HG02588 (cell line): ENCODE results near the gene ATP2B2.

Experiments
- ATAC-seq: cut with Tn5 transposase; IDR thresholded peaks from one replicate; pipeline ENCODE4 v1.9.1; 2021; ENCODE audit warnings: mild to moderate bottlenecking, moderate library complexity; ENCODE audit not compliant: unreplicated experiment

ATP2B2 gene

DNA sequence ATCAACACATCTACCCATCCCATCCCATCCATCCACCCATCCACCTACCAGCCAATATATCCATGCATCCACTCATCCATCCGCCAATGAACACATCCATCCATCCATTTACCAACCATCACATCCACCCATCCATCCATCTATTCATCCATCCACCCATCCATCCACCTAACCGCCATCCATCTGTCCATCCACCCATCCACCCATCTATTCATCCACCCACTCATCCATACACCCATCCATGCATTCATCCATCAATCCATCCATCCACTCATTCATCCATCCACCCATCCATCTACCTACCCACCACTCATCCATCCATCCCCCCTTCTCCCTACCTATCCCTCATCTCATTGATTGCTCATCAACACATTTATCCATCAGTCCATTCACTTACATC is 136.9 kb downstream of the ATP2B2 start:
- no peak for ATAC-seq

DNA sequence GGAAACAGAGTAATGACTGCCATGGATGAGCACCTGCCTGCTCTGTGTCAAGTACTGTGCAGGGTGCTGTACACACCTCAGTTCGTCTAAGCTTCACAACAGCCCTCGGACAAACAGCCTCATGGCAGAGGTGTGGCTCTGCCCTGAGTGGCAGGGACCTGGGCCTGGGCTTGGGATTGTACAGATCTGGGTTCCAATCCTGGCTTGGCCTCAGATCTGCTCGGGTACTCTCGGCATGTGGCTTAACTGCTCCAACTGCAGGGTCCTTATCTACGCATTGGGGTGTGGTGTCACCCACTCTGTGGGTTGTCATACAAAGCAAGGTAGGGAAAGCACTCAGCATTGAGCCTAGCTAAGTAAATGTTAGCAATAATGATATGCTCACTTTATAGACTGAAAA is 137.9 kb downstream of the ATP2B2 start:
- ATAC-seq = no peak

DNA sequence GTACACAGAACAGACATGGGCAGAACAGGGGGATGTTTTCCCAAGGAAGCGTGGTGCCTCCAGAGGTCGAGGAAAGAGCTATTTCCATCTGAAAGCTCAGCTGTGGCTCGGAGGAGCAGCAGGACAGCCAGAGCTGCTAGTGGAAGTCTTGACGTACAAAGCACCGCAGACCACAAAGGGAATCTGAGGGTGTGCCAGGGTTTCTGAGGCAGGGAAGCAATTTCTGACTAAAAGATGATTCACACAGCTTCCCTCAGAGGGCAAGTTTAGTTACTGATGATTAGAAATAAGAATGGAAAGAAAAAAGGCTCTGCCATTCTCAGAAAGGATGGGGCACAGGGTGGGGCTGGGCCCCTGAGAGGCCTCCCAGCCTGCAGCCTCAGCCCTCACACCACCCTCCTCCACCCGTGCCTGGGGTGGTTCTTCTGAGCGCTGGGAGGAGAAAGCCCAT is 138.7 kb downstream of the ATP2B2 start:
- no peak for ATAC-seq

DNA sequence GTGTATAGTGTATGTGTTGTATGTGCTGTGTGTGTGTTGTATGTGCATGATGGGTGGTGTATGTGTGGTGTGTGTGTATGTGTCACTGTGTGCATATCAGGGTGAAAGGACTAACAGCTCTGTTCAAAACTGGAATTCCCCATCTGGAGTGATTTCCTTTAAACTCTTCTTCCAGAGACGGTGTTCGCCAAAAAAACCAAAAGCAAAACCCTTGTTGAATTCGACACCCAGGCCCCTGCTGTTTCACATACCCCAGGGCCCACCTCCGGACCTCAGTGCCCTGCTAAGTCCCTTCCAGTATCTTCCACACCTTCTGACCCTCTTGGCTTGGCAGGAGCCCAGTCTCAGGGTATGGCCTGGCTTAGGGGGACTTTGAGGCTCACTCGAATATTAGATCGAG is 139.6 kb downstream of the ATP2B2 start:
- ATAC-seq = no peak

DNA sequence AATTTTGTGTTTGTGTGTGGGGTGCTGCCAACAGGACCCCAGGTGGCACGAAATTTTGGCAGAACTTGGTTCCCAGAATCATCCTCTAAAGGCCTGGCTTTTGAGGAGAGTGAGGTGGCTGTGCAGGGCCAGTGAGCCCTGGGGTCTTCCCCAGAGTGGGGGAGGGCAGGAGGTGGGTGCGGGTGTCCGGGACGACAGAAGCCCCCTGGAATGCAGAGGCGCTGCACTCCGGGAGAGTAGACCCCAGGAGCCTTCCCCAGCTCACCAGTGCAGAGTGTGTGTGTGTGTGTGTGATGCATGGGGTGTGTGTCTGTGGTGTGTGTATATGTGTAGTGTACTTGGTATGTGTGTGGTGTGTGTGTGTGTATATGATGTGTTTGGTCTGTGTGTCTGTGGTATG is 140.1 kb downstream of the ATP2B2 start:
- ATAC-seq = no peak

DNA sequence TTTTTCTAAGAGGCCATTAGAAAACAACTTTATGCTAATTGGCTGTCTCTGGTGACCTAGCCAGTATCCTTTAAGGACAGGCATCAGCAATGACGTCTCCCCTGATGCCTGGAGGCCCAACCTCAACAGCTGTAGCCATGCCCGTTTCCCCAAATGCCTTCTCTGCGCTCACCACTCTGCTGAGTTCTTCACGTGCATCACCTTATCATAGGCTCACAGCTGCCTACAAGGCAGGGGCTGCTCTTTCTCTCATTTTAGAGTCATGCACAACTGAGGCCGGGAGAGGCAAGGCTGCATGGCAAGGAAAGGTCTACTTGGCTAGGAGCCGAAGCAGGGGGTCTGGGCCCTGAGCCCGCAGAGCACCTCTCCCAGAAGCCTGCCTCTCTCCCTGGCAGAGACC is 140.6 kb downstream of the ATP2B2 start:
- no peak for ATAC-seq

DNA sequence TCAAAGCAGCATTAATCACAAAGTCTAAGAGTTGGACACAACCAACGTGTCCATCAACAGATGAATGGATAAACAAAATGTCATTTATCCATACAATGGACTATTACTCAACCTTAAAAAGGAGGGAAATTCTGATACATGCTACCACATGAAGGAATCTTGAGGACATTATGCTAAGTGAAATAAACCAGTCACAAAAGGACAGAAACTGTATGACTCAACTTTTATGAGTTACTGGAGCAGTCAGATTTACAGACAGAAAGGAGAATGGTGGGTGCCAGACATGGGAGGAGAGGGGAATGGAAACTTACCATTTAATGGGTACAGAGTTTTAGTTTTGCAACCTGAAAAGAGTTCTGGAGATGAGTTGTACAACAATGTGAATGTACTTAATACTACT is 141.5 kb downstream of the ATP2B2 start:
- ATAC-seq = no peak

DNA sequence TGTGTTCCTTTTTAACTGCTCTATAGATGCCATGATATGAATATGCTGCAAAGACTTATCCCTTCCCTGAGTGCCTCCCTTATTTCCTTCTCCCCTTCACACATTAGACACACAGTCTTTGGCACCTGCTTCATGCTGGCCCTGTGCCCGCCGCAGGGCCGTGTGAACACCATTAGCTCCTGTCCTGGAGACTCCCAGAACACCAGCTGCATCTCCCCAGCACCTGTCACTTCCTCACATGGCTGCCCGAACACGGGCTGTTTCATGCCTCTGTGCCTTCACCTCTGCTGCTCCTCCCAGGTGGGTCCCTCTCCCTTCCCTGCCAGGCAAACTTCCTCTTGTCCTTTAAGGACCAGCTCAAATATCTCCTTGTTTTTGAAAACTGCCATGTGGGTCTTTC is 144.0 kb downstream of the ATP2B2 start:
- no peak for ATAC-seq

DNA sequence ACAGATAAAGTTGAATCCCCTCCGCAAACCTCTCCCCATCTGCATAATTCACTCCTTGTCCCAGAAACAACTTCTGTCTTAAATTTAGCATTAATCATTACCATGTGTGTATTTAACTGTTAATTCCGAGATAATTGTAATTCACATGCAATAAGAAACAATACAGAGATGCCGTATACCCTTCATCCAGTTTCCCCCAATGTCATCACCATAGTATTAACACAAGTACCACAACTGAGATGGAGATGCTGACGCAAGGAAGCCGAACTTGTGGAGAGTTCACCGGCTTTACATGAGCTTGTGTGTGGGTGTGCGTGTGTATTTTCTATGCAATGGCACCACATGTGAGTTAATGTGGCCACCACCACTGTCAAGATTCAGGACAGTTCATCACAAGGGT is 144.9 kb downstream of the ATP2B2 start:
- no peak for ATAC-seq

DNA sequence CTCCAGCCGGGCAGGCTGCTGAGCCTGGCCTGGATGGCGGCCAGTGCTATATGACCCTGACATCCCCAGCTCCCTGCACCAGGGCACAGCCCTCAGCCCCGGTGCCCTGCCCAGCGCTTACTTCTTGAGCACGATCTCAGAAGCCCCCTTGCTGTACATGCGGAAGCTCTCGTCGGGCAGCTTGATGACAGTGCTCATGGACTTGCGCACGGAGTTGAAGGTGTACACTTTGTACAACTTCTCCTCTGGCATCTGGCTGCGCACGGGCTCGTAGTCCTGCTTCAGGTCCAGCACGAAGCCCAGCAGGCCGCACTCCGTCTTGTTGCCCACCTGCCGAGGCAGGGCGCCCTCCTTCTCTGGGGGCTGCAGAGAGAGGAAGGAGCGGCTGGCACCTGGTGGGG is 145.6 kb downstream of the ATP2B2 start:
- ATAC-seq = no peak

DNA sequence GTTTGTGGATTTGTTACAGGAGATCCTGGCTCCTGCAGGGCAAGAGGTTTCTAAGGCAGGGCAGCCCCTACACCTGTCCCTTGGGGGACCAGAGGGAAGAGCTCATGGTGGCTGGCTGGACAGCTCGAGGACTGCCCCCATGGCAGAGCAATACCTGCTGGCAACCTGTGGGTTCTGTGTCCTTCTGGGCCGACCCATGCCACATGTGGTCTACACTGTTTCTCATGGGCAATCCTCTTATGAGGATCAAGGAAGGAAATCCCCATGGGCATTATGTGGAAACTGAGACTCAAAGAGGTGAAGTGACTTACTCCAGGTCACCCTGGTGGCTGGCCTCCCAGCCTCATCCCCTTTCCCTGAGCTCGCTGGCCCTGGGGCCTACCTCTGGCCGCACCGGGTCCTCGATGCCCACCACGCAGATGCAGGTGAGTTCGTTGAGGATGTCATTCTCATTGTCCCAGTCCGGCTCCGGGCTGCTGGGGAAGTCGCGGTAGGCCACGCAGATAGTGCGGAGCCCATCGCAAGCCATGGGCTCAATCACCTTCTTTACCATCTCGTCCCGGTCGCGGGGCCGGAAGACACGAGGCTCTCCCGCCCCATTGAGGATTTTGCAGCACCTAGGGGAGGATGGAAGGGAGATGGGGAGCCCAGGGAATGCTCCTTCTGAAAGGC is 146.9 kb downstream of the ATP2B2 start:
- no peak for ATAC-seq

DNA sequence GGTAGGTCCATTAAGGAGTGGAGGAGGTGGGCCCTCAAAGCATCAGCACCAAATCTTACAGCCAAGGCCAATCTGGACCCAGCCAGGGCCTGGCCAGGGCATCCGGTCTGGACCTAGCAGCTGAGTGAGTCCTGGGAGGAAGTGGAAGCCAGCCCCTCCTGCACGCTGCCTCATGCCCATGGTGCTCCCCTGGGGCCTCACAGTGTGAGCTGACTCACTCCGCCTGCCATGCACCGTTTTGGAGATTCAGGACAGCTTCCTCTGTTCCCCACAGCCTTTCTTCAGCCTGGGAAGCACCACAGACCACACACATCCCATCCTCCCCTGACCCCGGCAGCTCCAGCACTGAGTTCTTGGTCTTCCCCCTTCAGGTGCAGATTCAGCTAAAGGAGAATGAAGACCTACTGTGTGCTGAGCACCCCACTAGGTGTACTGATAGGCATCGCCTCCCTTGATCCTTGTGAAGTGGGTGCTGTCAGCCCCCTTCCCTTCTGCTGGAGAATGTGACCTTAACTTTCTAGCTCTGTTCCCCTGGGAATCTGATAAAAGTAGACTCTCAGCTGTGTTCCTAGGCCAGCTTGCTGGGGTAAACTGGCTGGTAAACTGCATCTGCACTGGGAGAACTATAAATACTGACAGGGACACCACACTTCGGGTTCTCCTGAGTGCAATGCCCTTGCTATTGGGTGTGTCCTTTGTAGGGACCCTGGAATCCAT is 147.6 kb downstream of the ATP2B2 start:
- no peak for ATAC-seq

DNA sequence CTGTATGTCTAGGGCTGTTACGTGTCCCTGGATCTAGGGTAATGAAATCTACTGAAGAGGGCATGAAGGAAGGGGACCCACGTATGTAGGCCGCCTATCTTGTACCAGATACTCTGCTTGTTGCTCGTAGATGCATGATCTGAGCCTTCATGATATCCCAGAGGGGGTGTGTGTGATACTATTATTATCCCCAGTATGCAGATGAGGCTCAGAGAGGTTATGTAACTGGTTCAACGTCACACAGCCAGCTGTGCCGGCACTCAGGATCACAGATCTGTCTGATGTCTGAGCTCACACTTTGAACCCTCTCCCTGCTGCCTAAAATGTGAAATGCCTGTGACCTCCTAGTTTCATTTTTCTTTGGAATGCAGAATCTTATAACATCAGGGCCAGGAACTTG is 148.3 kb downstream of the ATP2B2 start:
- ATAC-seq = no peak

DNA sequence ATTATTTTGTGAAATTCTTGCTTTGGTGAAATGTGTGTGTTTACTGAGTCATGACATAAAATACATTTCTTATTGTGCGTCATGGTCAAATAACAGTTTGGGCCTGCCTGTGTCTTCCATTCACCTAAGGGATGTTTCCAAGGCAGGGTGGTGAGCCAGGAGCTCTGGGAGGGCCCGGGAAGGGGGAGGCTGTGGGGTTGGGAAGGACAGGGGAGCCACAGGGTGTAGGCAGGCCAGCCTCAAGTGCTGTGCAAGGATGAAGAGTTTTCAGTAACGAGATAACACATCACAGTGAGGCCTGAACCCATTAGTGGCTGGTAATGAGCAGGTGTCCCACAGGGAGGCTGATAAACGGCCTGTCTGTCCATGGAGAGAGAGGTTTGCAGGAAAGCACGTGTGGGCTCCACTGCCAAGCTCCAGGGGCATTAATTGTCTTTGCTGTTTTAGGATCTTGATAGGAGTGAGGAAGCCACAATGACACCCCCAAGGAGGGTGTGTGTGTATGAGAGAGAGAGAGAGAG is 148.9 kb downstream of the ATP2B2 start:
- no peak for ATAC-seq

DNA sequence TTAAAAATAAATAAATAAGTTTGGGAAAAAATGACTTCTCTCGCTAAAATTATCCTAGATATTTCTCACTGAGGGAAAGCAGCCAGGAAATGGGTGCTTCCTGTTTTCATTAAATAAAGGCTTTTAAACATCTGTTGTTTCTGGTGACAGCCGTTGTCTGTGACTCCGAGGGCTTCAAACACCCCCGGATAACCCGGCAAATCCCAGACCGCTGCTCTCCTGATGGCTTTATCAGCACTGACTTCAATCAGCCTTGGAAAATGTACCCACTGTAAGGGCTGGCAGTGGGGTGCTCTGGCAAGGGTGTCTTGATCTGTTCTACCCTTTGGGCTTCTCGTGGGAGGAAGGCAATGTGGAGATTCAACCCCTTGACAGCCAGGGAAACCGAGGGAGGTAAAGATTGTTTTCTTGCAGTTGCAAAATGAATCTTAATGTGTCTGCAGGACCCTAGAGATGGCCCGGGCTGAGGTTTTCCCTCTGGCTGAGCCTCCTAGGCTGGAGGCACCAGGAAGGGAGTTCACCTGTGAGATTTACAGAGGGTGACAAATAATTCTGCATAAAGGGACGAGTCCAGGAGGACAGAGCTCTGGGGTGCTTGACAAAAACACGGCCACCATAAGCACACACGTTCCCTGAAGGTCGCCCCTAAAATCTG is 150.9 kb downstream of the ATP2B2 start:
- ATAC-seq = no peak

DNA sequence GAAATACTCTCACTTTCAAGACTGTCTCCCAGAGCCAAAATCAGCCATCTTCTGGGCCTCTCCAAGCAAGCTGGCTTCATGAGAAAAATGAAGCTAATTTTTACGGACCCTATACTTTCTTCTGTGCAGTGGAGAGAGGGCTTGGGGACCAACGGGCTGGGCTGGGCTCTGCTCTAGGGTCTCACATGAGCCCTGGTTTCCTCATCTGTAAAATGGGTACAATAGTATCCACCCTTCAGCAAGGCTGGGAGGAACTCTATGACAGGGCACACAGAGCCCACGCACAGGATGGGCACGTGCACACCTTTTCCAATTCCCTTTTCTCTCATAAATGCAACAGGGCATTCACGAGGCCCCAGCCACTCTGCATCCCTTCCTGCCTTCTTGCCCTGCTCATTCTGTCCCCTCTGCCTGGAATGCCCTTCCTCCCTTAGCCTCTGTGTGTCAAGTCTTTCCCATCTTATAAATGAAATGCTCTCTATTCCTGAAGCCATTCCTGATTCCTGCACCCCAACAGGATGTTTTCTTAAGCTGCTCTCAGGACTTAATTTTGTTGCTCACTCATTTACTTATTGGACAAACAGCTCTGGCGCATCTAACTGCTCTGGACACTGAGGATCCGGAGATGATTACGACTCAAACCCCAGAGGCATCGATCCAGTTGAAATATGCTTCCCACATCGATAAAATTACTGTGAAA is 151.6 kb downstream of the ATP2B2 start:
- no peak for ATAC-seq

DNA sequence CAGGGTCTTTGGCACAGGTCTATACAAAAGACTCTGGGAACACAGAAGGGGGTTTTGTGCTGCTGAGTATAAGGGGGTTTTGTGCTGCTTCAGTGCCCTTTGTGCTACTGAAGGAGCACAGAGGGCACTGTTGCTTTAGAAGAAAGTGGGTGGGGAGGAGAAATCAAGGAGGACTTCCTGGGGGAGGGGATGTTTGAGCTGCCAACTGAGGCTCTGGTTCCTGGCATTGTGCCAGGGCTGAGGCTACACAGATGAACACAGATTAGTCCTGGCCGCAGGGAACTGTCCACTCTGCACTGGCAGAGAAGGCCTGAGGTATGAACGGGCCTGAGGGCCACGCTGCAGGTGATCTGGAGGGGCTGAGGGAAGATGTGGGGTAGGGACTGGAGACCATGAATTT is 152.2 kb downstream of the ATP2B2 start:
- ATAC-seq = no peak

DNA sequence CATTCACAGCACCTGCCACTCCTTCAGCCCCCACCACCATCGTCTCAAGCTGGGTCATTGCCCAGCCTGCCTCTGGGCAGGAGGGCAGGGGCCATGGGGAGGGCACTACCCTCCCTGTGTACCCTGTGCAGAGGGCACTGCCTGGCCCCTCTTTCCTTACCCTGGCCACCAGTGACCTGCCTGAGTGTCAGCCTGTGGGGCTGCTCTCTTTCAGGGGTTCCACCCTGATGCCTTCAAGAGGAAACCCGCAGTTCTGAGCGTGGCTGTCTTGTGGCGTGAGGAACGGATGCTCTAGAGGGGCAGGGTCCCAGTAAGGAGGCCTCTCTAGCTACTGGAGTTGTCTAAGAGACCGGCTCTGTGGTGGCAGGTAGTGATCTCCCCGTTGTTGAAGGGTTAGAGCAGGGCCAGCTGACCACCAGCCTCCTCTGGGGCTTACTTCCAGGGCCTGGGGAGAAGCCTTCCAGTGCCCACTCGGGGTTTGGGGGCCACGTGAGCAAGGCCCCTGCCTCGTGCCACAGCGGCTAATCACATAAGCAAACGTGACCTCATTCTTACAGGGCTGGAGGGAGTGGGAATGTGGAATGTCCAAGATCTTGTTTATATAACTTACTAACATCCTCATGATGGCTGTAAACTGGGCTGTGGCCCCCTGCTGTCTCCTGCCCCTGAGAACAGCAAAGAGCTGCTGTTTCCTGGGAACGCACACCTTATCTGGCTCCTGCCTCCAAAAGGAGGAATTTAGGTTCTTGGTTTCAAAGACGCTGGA is 153.1 kb downstream of the ATP2B2 start:
- ATAC-seq = no peak

DNA sequence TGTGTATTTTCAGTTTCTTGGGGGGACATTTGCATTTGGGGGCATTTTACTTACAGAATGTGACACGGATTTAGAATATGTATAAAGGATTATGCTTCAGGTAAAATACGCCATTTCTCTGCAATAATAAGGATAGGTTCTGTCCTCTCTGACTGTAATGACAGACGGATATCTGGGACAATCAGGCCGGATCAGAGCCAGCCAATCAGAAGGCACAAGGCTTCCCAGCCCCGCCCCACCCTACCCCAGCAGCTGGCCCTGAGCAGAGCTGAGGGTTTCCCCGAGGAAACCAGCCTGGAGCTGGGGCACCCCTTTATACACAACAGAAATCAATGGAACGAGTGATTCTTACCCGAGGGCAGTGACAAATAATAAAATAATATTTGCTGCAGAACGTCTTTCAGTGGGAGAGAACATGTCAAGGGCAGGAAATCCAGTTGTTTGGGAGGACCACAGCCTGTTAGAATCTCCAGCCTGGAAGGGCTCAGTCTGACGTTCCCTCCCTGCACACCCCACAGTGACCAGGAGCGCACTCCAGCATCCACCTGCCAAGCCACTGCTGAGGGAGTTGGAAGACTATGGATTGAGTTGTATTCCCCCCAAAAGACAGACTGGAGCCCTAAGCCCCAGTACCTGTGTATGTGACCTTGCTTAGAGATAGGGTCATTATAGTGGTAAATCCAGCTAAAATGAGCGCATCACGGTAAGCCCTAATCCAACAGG is 154.2 kb downstream of the ATP2B2 start:
- ATAC-seq = no peak
